ENCODE data around the gene LRRC3C.

Gene LRRC3C

GRCh38 chr17:39924691-39925055 is 2.9 kb upstream of the LRRC3C start:
- H2AK5ac ChIP-seq (ENCODE audit: low read depth, low read length) = no peak overlapping the region
- no peak overlapping the region for H2BK120ac ChIP-seq (ENCODE audit: low read depth, low read length)
- peaks cover 6 to 13% of the 10 kb centered on the region in 2 donors for H3K4me1 ChIP-seq (ENCODE audit: control insufficient read depth in 2 of 2, insufficient read depth in 1 of 2, low read depth in 1 of 2, low read length in 2 of 2)
- H3K36me3 ChIP-seq (replicated peaks in 1 of 2; ENCODE audit: control insufficient read depth in 2 of 2, insufficient read depth in 2 of 2, low read length in 2 of 2) = peaks cover 27 to 49% of the 10 kb centered on the region in 2 donors
- H4K91ac ChIP-seq (ENCODE audit: low read depth, low read length, poor library complexity) = no peak overlapping the region
- no peak overlapping the region for H2BK5ac ChIP-seq (ENCODE audit: low read length)
- no peak for DNase-seq (ENCODE audit: low spot score)
- no peak overlapping the region for H3K18ac ChIP-seq (ENCODE audit: low read length)
- no peak overlapping the region for H3K23ac ChIP-seq (ENCODE audit: low read depth, low read length, poor library complexity)
- no peaks in the 10 kb centered on the region for H3K27me3 ChIP-seq (ENCODE audit: control insufficient read depth in 3 of 3, insufficient read depth in 3 of 3, low read depth in 1 of 3, low read length in 3 of 3)
- H3K4me2 ChIP-seq (ENCODE audit: insufficient read depth, low read length, poor library complexity, severe bottlenecking) = no peak overlapping the region
- H4K8ac ChIP-seq (ENCODE audit: low read depth, low read length) = no peak overlapping the region
- no peak overlapping the region for H2AFZ ChIP-seq (ENCODE audit: low read length)
- H3K14ac ChIP-seq (ENCODE audit: low read length) = no peak overlapping the region
- no peak overlapping the region for H3K9ac ChIP-seq (ENCODE audit: low read depth, low read length, poor library complexity)
- no peak overlapping the region for H3K4ac ChIP-seq (ENCODE audit: low read length)
- H3K79me1 ChIP-seq (ENCODE audit: low read depth, low read length) = peaks cover 12% of the 10 kb centered on the region
- no CpG with 5 or more reads among the region's 3 CpGs for WGBS, 2 donors (ENCODE audit: extremely low coverage in 2 of 2, insufficient read length in 2 of 2, insufficient replicate concordance in 1 of 2)
- no peak overlapping the region for H2BK15ac ChIP-seq (ENCODE audit: low read length)
- no peak overlapping the region for H2BK12ac ChIP-seq (ENCODE audit: low read length)
- H3K9me3 ChIP-seq (replicated peaks in 1 of 2; ENCODE audit: control insufficient read depth in 2 of 2, insufficient read depth in 1 of 2, low read depth in 1 of 2, low read length in 2 of 2) = peaks cover 0 to 2% of the 10 kb centered on the region in 2 donors
- no peak overlapping the region for H3K27ac ChIP-seq (replicated peaks; ENCODE audit: low read length)
- H3K4me3 ChIP-seq (ENCODE audit: low read length in 2 of 2) = no peak overlapping the region

GRCh38 chr17:39925282-39926134 is 2.0 kb upstream of the LRRC3C start:
- H3K4me2 ChIP-seq (ENCODE audit: insufficient read depth, low read length, poor library complexity, severe bottlenecking) = no peak overlapping the region
- no peak overlapping the region for H2BK12ac ChIP-seq (ENCODE audit: low read length)
- H4K8ac ChIP-seq (ENCODE audit: low read depth, low read length) = no peak overlapping the region
- H3K23ac ChIP-seq (ENCODE audit: low read depth, low read length, poor library complexity) = no peak overlapping the region
- H3K18ac ChIP-seq (ENCODE audit: low read length) = no peak overlapping the region
- H3K79me1 ChIP-seq (ENCODE audit: low read depth, low read length) = peaks cover 12% of the 10 kb centered on the region
- H2AK5ac ChIP-seq (ENCODE audit: low read depth, low read length) = no peak overlapping the region
- H2BK120ac ChIP-seq (ENCODE audit: low read depth, low read length) = no peak overlapping the region
- no peak overlapping the region for H2BK15ac ChIP-seq (ENCODE audit: low read length)
- no peak overlapping the region for H2AFZ ChIP-seq (ENCODE audit: low read length)
- H3K4ac ChIP-seq (ENCODE audit: low read length) = no peak overlapping the region
- no peak overlapping the region for H4K91ac ChIP-seq (ENCODE audit: low read depth, low read length, poor library complexity)
- peaks cover 27 to 42% of the 10 kb centered on the region in 2 donors for H3K36me3 ChIP-seq (replicated peaks in 1 of 2; ENCODE audit: control insufficient read depth in 2 of 2, insufficient read depth in 2 of 2, low read length in 2 of 2)
- H3K9me3 ChIP-seq (replicated peaks in 1 of 2; ENCODE audit: control insufficient read depth in 2 of 2, insufficient read depth in 1 of 2, low read depth in 1 of 2, low read length in 2 of 2) = peaks cover 0 to 2% of the 10 kb centered on the region in 2 donors
- no peak overlapping the region for H3K27ac ChIP-seq (replicated peaks; ENCODE audit: low read length)
- no CpG with 5 or more reads among the region's 11 CpGs for WGBS, 2 donors (ENCODE audit: extremely low coverage in 2 of 2, insufficient read length in 2 of 2, insufficient replicate concordance in 1 of 2)
- no peak overlapping the region for H2BK5ac ChIP-seq (ENCODE audit: low read length)
- peaks cover 6 to 13% of the 10 kb centered on the region in 2 donors for H3K4me1 ChIP-seq (ENCODE audit: control insufficient read depth in 2 of 2, insufficient read depth in 1 of 2, low read depth in 1 of 2, low read length in 2 of 2)
- no peak overlapping the region for H3K4me3 ChIP-seq (ENCODE audit: low read length in 2 of 2)
- DNase-seq (ENCODE audit: low spot score) = no peak
- H3K27me3 ChIP-seq (ENCODE audit: control insufficient read depth in 3 of 3, insufficient read depth in 3 of 3, low read depth in 1 of 3, low read length in 3 of 3) = no peaks in the 10 kb centered on the region
- H3K14ac ChIP-seq (ENCODE audit: low read length) = no peak overlapping the region
- no peak overlapping the region for H3K9ac ChIP-seq (ENCODE audit: low read depth, low read length, poor library complexity)

- H3K27ac ChIP-seq (replicated peaks; ENCODE audit: low read length) = no peak overlapping the region
- H3K4me3 ChIP-seq (ENCODE audit: low read length in 2 of 2) = peak overlapping the region; percentile 62 to 93
- no peak overlapping the region for H4K8ac ChIP-seq (ENCODE audit: low read depth, low read length)
- H2AFZ ChIP-seq (ENCODE audit: low read length) = no peak overlapping the region
- H3K18ac ChIP-seq (ENCODE audit: low read length) = no peak overlapping the region
- H3K9me3 ChIP-seq (replicated peaks in 1 of 2; ENCODE audit: control insufficient read depth in 2 of 2, insufficient read depth in 1 of 2, low read depth in 1 of 2, low read length in 2 of 2) = peaks cover 0 to 2% of the 10 kb centered on the region in 2 donors
- peaks cover 6 to 13% of the 10 kb centered on the region in 2 donors for H3K4me1 ChIP-seq (ENCODE audit: control insufficient read depth in 2 of 2, insufficient read depth in 1 of 2, low read depth in 1 of 2, low read length in 2 of 2)
- H3K23ac ChIP-seq (ENCODE audit: low read depth, low read length, poor library complexity) = no peak overlapping the region
- no peak overlapping the region for H2BK5ac ChIP-seq (ENCODE audit: low read length)
- H4K91ac ChIP-seq (ENCODE audit: low read depth, low read length, poor library complexity) = no peak overlapping the region
- peak overlapping the region; percentile 82 for H3K4me2 ChIP-seq (ENCODE audit: insufficient read depth, low read length, poor library complexity, severe bottlenecking)
- H3K4ac ChIP-seq (ENCODE audit: low read length) = no peak overlapping the region
- peak overlapping the region; percentile 47 for H3K9ac ChIP-seq (ENCODE audit: low read depth, low read length, poor library complexity)
- no peaks in the 10 kb centered on the region for H3K27me3 ChIP-seq (ENCODE audit: control insufficient read depth in 3 of 3, insufficient read depth in 3 of 3, low read depth in 1 of 3, low read length in 3 of 3)
- H3K14ac ChIP-seq (ENCODE audit: low read length) = no peak overlapping the region
- no peak overlapping the region for H2BK120ac ChIP-seq (ENCODE audit: low read depth, low read length)
- H2AK5ac ChIP-seq (ENCODE audit: low read depth, low read length) = no peak overlapping the region
- peaks cover 27 to 35% of the 10 kb centered on the region in 2 donors for H3K36me3 ChIP-seq (replicated peaks in 1 of 2; ENCODE audit: control insufficient read depth in 2 of 2, insufficient read depth in 2 of 2, low read length in 2 of 2)
- no peak overlapping the region for H2BK12ac ChIP-seq (ENCODE audit: low read length)
- no CpG with 5 or more reads among the region's 4 CpGs for WGBS, 2 donors (ENCODE audit: extremely low coverage in 2 of 2, insufficient read length in 2 of 2, insufficient replicate concordance in 1 of 2)
- H3K79me1 ChIP-seq (ENCODE audit: low read depth, low read length) = peaks cover 12% of the 10 kb centered on the region
- H2BK15ac ChIP-seq (ENCODE audit: low read length) = no peak overlapping the region
- DNase-seq (ENCODE audit: low spot score) = no peak
These were observed 1.4 kb upstream of the LRRC3C start for GRCh38 chr17:39926135-39926587.

GRCh38 chr17:39926588-39927100 is 888 bp upstream of the LRRC3C start:
- no peak overlapping the region for H2BK120ac ChIP-seq (ENCODE audit: low read depth, low read length)

More at GRCh38 chr17:39926588-39927100, 888 bp upstream of the LRRC3C start:
- Histone ChIP-seq H3K36me3 (replicated peaks in 1 of 2; ENCODE audit: control insufficient read depth in 2 of 2, insufficient read depth in 2 of 2, low read length in 2 of 2) (peaks cover 22 to 31% of the 10 kb centered on the region in 2 donors), H2AK5ac (ENCODE audit: low read depth, low read length) (peak overlapping the region; percentile 91), H3K14ac (ENCODE audit: low read length) (peak overlapping the region; percentile 63), H2BK15ac (ENCODE audit: low read length) (no peak overlapping the region), H3K79me1 (ENCODE audit: low read depth, low read length) (peaks cover 12% of the 10 kb centered on the region), H4K8ac (ENCODE audit: low read depth, low read length) (no peak overlapping the region), H2BK5ac (ENCODE audit: low read length) (peak overlapping the region; percentile 87), H3K4ac (ENCODE audit: low read length) (no peak overlapping the region), H3K9me3 (replicated peaks in 1 of 2; ENCODE audit: control insufficient read depth in 2 of 2, insufficient read depth in 1 of 2, low read depth in 1 of 2, low read length in 2 of 2) (peaks cover 0 to 2% of the 10 kb centered on the region in 2 donors), H3K27me3 (ENCODE audit: control insufficient read depth in 3 of 3, insufficient read depth in 3 of 3, low read depth in 1 of 3, low read length in 3 of 3) (no peaks in the 10 kb centered on the region), H3K27ac (replicated peaks; ENCODE audit: low read length) (no peak overlapping the region), H4K91ac (ENCODE audit: low read depth, low read length, poor library complexity) (no peak overlapping the region), H3K18ac (ENCODE audit: low read length) (peak overlapping the region; percentile 95), H3K9ac (ENCODE audit: low read depth, low read length, poor library complexity) (peak overlapping the region; percentile 98), H3K4me2 (ENCODE audit: insufficient read depth, low read length, poor library complexity, severe bottlenecking) (peak overlapping the region; percentile 82), H3K4me3 (ENCODE audit: low read length in 2 of 2) (peak overlapping the region; percentile 62 to 93), H3K23ac (ENCODE audit: low read depth, low read length, poor library complexity) (peak overlapping the region; percentile 97), H3K4me1 (ENCODE audit: control insufficient read depth in 2 of 2, insufficient read depth in 1 of 2, low read depth in 1 of 2, low read length in 2 of 2) (peaks cover 6 to 13% of the 10 kb centered on the region in 2 donors), H2BK12ac (ENCODE audit: low read length) (no peak overlapping the region), H2AFZ (ENCODE audit: low read length) (peak overlapping the region; percentile 96)
- DNase-seq (ENCODE audit: low spot score) = peak; percentile 26
- no CpG with 5 or more reads among the region's 15 CpGs for WGBS, 2 donors (ENCODE audit: extremely low coverage in 2 of 2, insufficient read length in 2 of 2, insufficient replicate concordance in 1 of 2)

Measured in neuronal stem cell (in vitro differentiated cells).